HAP-1 (cell line): ENCODE results near the gene MALSU1.

ENCODE experiments used
- DNase-seq, 2 experiments: peaks; one replicate each; pipeline ENCODE4 v3.0.0-alpha.2; 2016 to 2020; ENCODE audit warnings: low spot score in 2 of 2
- H3K27me3 ChIP-seq: fragments of 250-450 bp; sonication (Bioruptor Pico); 2 replicates; pipeline ENCODE4 v1.5.1; 2020; ENCODE audit warnings: low read depth, mild to moderate bottlenecking, moderate library complexity
- H3K36me3 ChIP-seq: fragments of 250-450 bp; sonication (Bioruptor Pico); replicated peaks from 2 replicates; pipeline ENCODE4 v1.5.1; 2020; ENCODE audit warnings: mild to moderate bottlenecking
- H3K4me1 ChIP-seq: fragments of 250-450 bp; sonication (Bioruptor Pico); 2 replicates; pipeline ENCODE4 v1.5.1; 2020; ENCODE audit warnings: mild to moderate bottlenecking
- H3K4me3 ChIP-seq: fragments of 250-450 bp; sonication (Bioruptor Pico); 2 replicates; pipeline ENCODE4 v1.5.1; 2020; ENCODE audit warnings: mild to moderate bottlenecking, moderate library complexity
- H3K9me3 ChIP-seq: fragments of 250-450 bp; sonication (Bioruptor Pico); 2 replicates; pipeline ENCODE4 v1.5.1; 2020; ENCODE audit warnings: mild to moderate bottlenecking, moderate library complexity
- in situ Hi-C: fragments of 300-500 bp; cut with MboI; formaldehyde crosslinking; loops from 3 replicates; pipeline ENCODE4 v1.14.3; 2020; ENCODE audit warnings: low sequenced_read_pairs, inconsistent platforms, mixed read lengths

The MALSU1 gene

GRCh38 chr7:23335136-23335535 is 36.0 kb downstream of the MALSU1 start:
- Histone ChIP-seq H3K4me3 (no peak overlapping the region), H3K27me3 (no peaks in the 10 kb centered on the region), H3K4me1 (peaks cover 8% of the 10 kb centered on the region), H3K9me3 (no peaks in the 10 kb centered on the region), H3K36me3 (peaks cover 60% of the 10 kb centered on the region)
- DNase-seq = no peak
- in situ Hi-C loops = no loop called here

GRCh38 chr7:23335621-23336020 is 36.5 kb downstream of the MALSU1 start:
- Histone ChIP-seq H3K9me3 (no peaks in the 10 kb centered on the region), H3K36me3 (peaks cover 61% of the 10 kb centered on the region), H3K4me1 (peaks cover 8% of the 10 kb centered on the region), H3K27me3 (no peaks in the 10 kb centered on the region), H3K4me3 (no peak overlapping the region)
- in situ Hi-C loops = no loop called here
- DNase-seq = no peak

- Histone ChIP-seq H3K9me3 (no peaks in the 10 kb centered on the region), H3K27me3 (no peaks in the 10 kb centered on the region), H3K4me3 (no peak overlapping the region), H3K36me3 (peaks cover 58% of the 10 kb centered on the region), H3K4me1 (peaks cover 8% of the 10 kb centered on the region)
- in situ Hi-C loops = no loop called here
- no peak for DNase-seq
These were observed 36.9 kb downstream of the MALSU1 start for GRCh38 chr7:23336086-23336485.

DNA sequence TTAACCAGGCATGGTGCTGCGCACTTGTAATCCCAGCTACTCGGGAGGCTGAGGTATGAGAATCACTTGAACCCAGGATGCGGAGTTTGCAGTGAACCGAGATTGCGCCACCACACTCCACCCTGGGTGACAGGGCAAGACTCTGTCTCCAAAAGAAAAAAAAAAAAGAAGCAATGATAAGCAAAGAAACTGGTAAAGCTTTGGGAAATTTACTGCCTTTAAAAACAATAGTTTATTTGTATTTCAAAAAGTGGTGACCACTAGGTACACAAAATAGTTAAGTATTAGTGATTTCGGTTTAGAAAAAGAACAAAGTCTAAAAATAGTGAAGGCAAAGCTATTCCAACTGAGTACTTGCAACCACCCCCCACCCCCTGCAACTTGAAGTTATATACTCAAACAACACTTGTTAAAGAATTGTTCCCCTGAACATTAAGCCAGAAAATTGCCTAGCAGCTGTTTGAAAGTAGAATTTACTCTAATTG is 37.7 kb downstream of the MALSU1 start:
- DNase-seq = no peak
- in situ Hi-C loops = no loop called here
- no peaks in the 10 kb centered on the region for H3K27me3 ChIP-seq
- peaks cover 58% of the 10 kb centered on the region for H3K36me3 ChIP-seq
- H3K9me3 ChIP-seq = no peaks in the 10 kb centered on the region
- no peak overlapping the region for H3K4me3 ChIP-seq
- H3K4me1 ChIP-seq = peaks cover 8% of the 10 kb centered on the region

DNA sequence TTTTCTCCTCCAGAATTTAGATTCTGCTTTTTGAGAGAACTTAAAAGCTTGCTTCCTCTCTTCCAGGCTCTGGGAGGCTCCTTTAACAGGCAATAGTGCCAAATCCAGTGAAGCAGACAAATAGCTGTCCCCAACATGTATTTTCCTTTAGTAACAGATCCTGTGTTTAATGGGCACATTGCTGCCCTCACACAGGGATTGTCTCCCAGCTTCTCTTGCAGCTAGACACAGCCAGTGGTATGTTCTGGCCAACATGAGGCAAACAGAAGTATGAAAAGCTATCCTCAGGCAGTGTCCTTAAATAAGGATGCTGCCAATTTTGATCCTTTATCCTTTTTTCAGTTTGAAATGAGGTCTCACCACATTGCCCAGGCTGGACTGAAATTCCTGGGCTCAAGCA is 38.2 kb downstream of the MALSU1 start:
- peaks cover 8% of the 10 kb centered on the region for H3K4me1 ChIP-seq
- no peak for DNase-seq
- H3K36me3 ChIP-seq = peaks cover 61% of the 10 kb centered on the region
- H3K27me3 ChIP-seq = no peaks in the 10 kb centered on the region
- in situ Hi-C loops = no loop called here
- H3K4me3 ChIP-seq = no peak overlapping the region
- no peaks in the 10 kb centered on the region for H3K9me3 ChIP-seq

- H3K36me3 ChIP-seq = peaks cover 58% of the 10 kb centered on the region
- in situ Hi-C loops = no loop called here
- no peak overlapping the region for H3K4me3 ChIP-seq
- no peaks in the 10 kb centered on the region for H3K9me3 ChIP-seq
- H3K27me3 ChIP-seq = no peaks in the 10 kb centered on the region
- H3K4me1 ChIP-seq = peaks cover 8% of the 10 kb centered on the region
- DNase-seq = no peak
These were observed 39.3 kb downstream of the MALSU1 start for GRCh38 chr7:23338439-23338838.

DNA sequence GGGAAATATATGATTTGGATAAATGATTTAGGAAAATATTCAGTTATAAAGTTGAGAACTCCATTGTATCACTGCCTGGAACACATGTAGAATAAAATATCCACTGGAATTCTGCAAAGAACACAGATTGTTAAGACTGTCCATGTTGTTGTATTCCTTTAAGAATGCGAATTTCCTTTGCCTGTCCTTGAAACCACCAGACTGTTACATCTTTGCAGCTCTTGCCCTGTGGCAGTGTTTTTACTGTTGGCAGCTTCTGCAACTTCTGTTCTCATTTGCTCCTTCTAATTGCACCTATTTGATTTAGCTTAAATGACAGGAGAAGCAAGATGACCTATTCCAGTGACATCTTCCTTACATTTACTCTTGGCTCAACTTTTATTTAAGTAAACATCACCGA is 39.7 kb downstream of the MALSU1 start:
- Histone ChIP-seq H3K4me1 (peaks cover 8% of the 10 kb centered on the region), H3K9me3 (no peaks in the 10 kb centered on the region), H3K36me3 (peaks cover 57% of the 10 kb centered on the region), H3K4me3 (no peak overlapping the region), H3K27me3 (no peaks in the 10 kb centered on the region)
- in situ Hi-C loops = no loop called here
- no peak for DNase-seq

DNA sequence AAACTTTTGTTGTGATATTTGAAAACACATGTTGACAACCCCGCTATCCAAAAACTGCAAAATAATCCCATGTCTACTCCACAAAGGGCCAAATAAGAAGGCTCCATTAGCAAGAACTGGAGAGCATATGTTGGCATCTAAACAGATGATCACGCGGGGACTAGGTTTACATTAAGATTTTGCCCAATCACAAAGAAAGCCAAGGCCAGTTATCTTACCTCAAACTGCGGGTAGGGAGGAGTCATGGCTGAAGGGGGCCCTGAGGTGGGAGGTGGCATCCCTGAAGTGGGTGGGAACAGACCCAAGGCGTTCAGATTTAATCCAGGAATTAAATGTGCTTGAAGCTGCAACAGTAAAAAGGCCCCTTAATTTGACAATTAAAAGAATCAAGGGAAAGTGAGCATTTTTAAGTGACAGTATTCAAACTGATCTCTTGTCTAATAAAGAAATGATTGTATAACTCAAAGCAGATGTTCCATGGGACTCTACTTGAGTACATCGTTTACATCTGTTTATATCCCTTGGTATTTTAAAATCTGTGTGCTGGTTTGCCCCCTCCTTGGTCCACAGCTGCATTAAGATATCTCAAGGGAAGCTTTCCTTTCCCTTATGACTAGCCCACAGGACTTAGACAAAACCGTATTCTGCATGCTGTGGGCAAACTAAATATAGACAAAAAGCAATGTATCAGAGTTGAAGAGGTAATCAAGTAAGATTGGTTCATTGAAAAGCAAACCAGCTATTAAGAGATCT is 42.9 kb downstream of the MALSU1 start:
- in situ Hi-C loops = no loop called here
- no peak overlapping the region for H3K4me3 ChIP-seq

GRCh38 chr7:23343102-23343501 is 44.0 kb downstream of the MALSU1 start:
- H3K4me1 ChIP-seq = peaks cover 8% of the 10 kb centered on the region; the same call in 1 of the 2 replicates
- H3K36me3 ChIP-seq = peaks cover 71% of the 10 kb centered on the region
- no peaks in the 10 kb centered on the region for H3K27me3 ChIP-seq
- DNase-seq = no peak
- H3K9me3 ChIP-seq = no peaks in the 10 kb centered on the region
- H3K4me3 ChIP-seq = no peak overlapping the region
- in situ Hi-C loops = no loop called here

More for the DNA sequence above, 42.9 kb downstream of the MALSU1 start:
- no peak for DNase-seq
- Histone ChIP-seq H3K9me3 (no peaks in the 10 kb centered on the region), H3K4me1 (no peaks in the 10 kb centered on the region), H3K36me3 (peaks cover 79% of the 10 kb centered on the region), H3K27me3 (no peaks in the 10 kb centered on the region)

DNA sequence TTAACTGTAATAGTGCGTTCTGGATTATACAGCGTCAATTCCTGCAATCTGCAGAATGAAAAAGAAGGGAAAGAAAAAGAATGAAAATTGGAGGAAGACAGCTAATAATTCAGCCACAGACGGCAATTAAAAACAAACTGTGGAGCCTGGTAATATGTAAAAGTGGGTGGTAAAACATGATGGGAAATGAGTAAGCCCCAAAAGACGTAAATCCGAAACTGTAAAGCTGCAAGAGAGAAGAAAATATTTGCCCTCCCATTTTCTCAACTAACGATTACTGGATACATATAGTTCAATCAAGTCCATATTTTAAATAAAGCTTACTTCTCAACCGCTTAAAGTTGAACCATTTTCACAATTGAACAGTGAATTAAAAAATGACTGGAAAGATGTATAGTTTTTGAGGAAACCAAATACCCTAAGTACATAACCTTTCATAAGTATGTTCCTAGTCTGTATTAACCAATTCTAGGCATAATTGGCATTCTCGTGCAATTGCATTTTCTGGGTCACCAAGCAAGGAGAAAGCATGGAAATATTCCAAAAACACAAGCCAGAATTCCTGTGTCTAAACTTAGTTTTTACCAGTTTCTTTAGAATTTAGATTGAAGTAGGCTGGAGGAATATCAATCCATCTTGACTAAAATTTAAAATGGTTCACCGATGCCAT is 44.8 kb downstream of the MALSU1 start:
- H3K36me3 ChIP-seq = peaks cover 70% of the 10 kb centered on the region
- in situ Hi-C loops = no loop called here
- H3K4me1 ChIP-seq = peaks cover 16% of the 10 kb centered on the region
- H3K9me3 ChIP-seq = no peaks in the 10 kb centered on the region
- no peaks in the 10 kb centered on the region for H3K27me3 ChIP-seq
- DNase-seq = no peak
- H3K4me3 ChIP-seq = no peak overlapping the region

GRCh38 chr7:23345601-23346000 is 46.5 kb downstream of the MALSU1 start:
- Histone ChIP-seq H3K27me3 (no peaks in the 10 kb centered on the region), H3K4me3 (no peak overlapping the region), H3K9me3 (no peaks in the 10 kb centered on the region), H3K4me1 (peaks cover 33% of the 10 kb centered on the region), H3K36me3 (peaks cover 56% of the 10 kb centered on the region)
- in situ Hi-C loops = no loop called here
- no peak for DNase-seq

DNA sequence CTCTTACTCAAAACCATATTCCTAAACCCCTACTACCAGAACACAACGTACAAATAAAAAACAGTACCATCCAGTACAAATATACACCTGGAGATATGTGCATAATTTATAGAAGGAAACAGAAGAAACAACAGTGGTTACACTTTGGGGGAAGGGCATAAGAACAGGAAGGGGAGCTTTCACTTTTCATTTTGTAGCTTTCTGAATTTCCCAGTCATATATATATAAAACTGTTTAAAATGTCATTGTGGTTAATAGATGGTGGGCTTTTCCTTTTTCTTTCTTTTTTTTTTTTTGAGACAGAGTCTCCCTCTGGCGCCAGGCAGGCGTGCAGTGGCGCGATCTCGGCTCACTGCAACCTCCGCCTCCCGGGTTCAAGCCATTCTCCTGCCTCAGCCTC is 47.2 kb downstream of the MALSU1 start:
- no peak for DNase-seq
- peaks cover 52% of the 10 kb centered on the region for H3K36me3 ChIP-seq
- H3K4me1 ChIP-seq = peaks cover 40% of the 10 kb centered on the region
- H3K9me3 ChIP-seq = no peaks in the 10 kb centered on the region
- H3K4me3 ChIP-seq = no peak overlapping the region
- no peaks in the 10 kb centered on the region for H3K27me3 ChIP-seq
- in situ Hi-C loops = no loop called here

DNA sequence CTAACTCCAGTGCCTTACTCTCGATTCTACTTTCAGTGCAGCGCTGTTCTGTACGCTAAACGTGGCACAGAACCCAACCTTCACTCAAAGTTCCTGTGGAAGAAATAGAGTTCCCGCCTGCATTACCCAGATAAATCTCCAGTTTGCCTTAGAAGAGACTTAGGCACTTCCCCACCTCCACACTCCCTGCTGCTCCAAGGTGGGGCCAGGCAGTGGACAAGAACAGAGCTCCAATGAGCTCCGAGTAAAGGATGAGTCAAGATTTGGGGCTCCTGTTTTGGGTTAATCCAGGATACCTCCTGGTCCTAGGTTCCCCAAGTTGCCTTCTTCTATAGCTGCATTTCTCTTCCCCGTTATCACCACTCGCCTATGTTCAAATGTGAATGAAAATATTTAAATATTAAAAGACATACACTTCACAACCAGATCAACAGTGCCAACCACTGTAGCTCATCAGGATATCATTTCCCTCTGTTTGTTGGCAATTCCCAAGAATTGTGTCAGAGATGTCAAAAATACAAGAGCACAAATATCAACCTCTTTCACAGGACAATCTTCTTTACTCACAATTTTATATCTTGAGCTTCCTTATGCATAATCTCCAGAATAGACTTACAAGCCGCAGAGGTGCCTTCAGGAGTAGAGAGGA is 48.0 kb downstream of the MALSU1 start:
- Histone ChIP-seq H3K27me3 (no peaks in the 10 kb centered on the region), H3K36me3 (peaks cover 45% of the 10 kb centered on the region), H3K9me3 (no peaks in the 10 kb centered on the region), H3K4me3 (no peak overlapping the region), H3K4me1 (peaks cover 47% of the 10 kb centered on the region)
- in situ Hi-C loops = no loop called here
- no peak for DNase-seq

DNA sequence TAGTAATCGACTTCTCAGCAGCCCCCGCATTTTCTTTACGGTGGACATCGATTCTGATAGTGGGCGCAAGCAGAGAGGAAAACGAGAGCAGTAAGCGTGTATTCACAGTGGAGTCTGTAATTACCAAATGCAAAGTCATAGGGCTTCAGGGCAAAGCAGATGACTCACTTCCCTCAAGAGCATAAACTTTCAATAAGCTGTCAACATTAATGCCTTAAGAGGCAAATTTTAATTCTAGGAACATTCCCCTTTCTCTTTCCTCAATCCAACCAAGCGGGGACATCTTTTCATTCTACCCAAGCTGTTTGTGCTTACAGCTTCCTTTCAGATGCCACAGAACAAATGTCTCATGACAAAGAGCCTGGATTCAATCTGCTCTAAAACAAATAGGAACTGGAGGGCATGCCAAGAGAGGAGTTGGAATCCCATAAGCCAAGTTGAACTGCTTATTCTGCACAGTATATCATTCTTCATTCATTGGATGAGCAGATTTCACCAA is 48.6 kb downstream of the MALSU1 start:
- DNase-seq = peak in 1 of 2 experiments; percentile 36
- Histone ChIP-seq H3K9me3 (no peaks in the 10 kb centered on the region), H3K4me3 (no peak overlapping the region), H3K27me3 (no peaks in the 10 kb centered on the region), H3K4me1 (peaks cover 47% of the 10 kb centered on the region), H3K36me3 (peaks cover 41% of the 10 kb centered on the region)
- in situ Hi-C loops = no loop called here
